K562 (cell line): ENCODE results near the gene RXRA. TPM values are rescaled to one million over a fixed set of nuclear protein-coding genes. Genes with fewer than 3 reads are reported as not detected.

ENCODE experiments used
- ATAC-seq: fragments of 200-7000 bp; cut with Tn5 transposase; 3 replicates; pipeline ENCODE4 v1.9.1; 2020; ENCODE audit warnings: moderate library complexity
- BruUV-seq: library from RNA; stranded (reverse); fragments of 400-500 nt; replicated peaks from 2 replicates; lab custom pipeline; 2021; lab: Mats Ljungman, UMichigan
- CTCF ChIA-PET: fragments of 300-600 bp; formaldehyde crosslinking; extraction: SDS; loops from one replicate; lab custom pipeline; 2021; ENCODE audit warnings: low intra/inter-chr PET ratio; lab: Yijun Ruan, JAX
- POLR2A ChIA-PET: fragments of 300-600, 350-650 bp; sonication (Branson Sonifier 250); formaldehyde crosslinking; extraction: SDS; loops from one replicate; lab custom pipeline; 2021; ENCODE audit warnings: antibody characterized with exemption, inconsistent platforms; lab: Yijun Ruan, JAX
- DNase-seq, 4 experiments: peaks; one replicate each; pipeline versions ENCODE4 v3.0.0 to v3.0.0-alpha.2; 2011 to 2018; ENCODE audit warnings: low spot score in 3 of 4, mixed read lengths in 3 of 4; ENCODE audit errors: extremely low read depth in 1 of 4
- FAIRE-seq: peaks from 2 replicates; lab custom pipeline; 2011; peaks lifted over from hg19 to GRCh38; lab: Jason Lieb, UNC
- H2AFZ ChIP-seq: 2 replicates; pipeline ENCODE4 v1.6.0; 2011; ENCODE audit warnings: low read depth, low read length, control low read depth, inconsistent platforms
- H3K27ac ChIP-seq: fragments of 200-600 bp; 3 replicates; pipeline ENCODE4 v1.8.0; 2011; ENCODE audit warnings: low read depth, mild to moderate bottlenecking, control low read depth, inconsistent platforms, low read length, moderate library complexity, mixed read lengths; ENCODE audit errors: extremely low read depth
- H3K27me3 ChIP-seq, 2 experiments: fragments of 300-600 bp in 1 of 2; 2 replicates in 1 of 2; 3 replicates in 1 of 2; pipeline versions ENCODE4 v1.6.0 to v1.8.0; 2011; ENCODE audit warnings: inconsistent platforms in 2 of 2, low read length in 2 of 2, mild to moderate bottlenecking in 1 of 2, mixed read lengths in 1 of 2, moderate library complexity in 1 of 2; ENCODE audit not compliant: control insufficient read depth in 2 of 2, insufficient read depth in 2 of 2
- H3K36me3 ChIP-seq: fragments of 300-600 bp; 3 replicates; pipeline ENCODE4 v1.8.0; 2011; ENCODE audit warnings: mild to moderate bottlenecking, low read length, inconsistent platforms; ENCODE audit not compliant: control insufficient read depth, insufficient read depth
- H3K4me1 ChIP-seq, 2 experiments: fragments of 200-600 bp in 1 of 2; replicated peaks in 1 of 2; 2 replicates in 1 of 2; 3 replicates in 1 of 2; pipeline versions ENCODE4 v1.5.1 to v1.8.0; 2011; ENCODE audit warnings: inconsistent platforms in 2 of 2, low read length in 2 of 2, mild to moderate bottlenecking in 1 of 2, mixed read lengths in 1 of 2, moderate library complexity in 1 of 2; ENCODE audit not compliant: control insufficient read depth in 2 of 2, insufficient read depth in 2 of 2
- H3K4me2 ChIP-seq: 2 replicates; pipeline ENCODE4 v1.6.1; 2011; ENCODE audit warnings: low read length, control low read depth, inconsistent platforms, mixed read lengths; ENCODE audit not compliant: insufficient read depth
- H3K4me3 ChIP-seq: fragments of 200-600 bp; sonication (generic), shearing (Covaris generic); 2 replicates; pipeline ENCODE4 v1.5.1; 2016; ENCODE audit warnings: control low read depth, inconsistent platforms
- H3K79me2 ChIP-seq: fragments of 200-600 bp; 3 replicates; pipeline ENCODE4 v1.8.0; 2011; ENCODE audit warnings: low read length, inconsistent platforms; ENCODE audit not compliant: control insufficient read depth, insufficient read depth
- H3K9ac ChIP-seq, 2 experiments: 2 replicates each; pipeline versions ENCODE4 v1.6.0 to v1.6.1; 2011; ENCODE audit warnings: low read depth in 2 of 2, low read length in 2 of 2, control low read depth in 1 of 2, inconsistent platforms in 1 of 2, mild to moderate bottlenecking in 1 of 2, mixed read lengths in 1 of 2; ENCODE audit not compliant: insufficient read depth in 1 of 2
- H3K9me1 ChIP-seq: one replicate; pipeline ENCODE4 v1.6.0; 2011; ENCODE audit warnings: inconsistent platforms, mild to moderate bottlenecking, low read length, moderate library complexity; ENCODE audit not compliant: control insufficient read depth, insufficient read depth
- H3K9me3 ChIP-seq: replicated peaks from 2 replicates; pipeline ENCODE4 v1.5.1; 2011; ENCODE audit warnings: low read depth, low read length, inconsistent platforms; ENCODE audit not compliant: control insufficient read depth, insufficient read depth
- H4K20me1 ChIP-seq: replicated peaks from 2 replicates; pipeline ENCODE4 v1.6.1; 2011; ENCODE audit warnings: low read length, inconsistent platforms, mixed read lengths; ENCODE audit not compliant: control insufficient read depth, insufficient read depth
- CBX1 ChIP-seq: sonication (generic); IDR thresholded peaks from 2 replicates; pipeline ENCODE4 v1.6.1; 2016; ENCODE audit warnings: antibody characterized with exemption, low read depth, mild to moderate bottlenecking
- ETV1 ChIP-seq: fragments of 450-650 bp; conservative IDR thresholded peaks from 2 replicates; pipeline ENCODE4 v1.6.1; 2016; ENCODE audit warnings: missing genetic modification characterization, control low read depth, low read depth, missing compliant biosample characterization
- HNRNPLL ChIP-seq: fragments of 200-400 bp; formaldehyde crosslinking; IDR thresholded peaks from 2 replicates; pipeline ENCODE4 v1.6.1; 2017; ENCODE audit warnings: low read length, low read depth, mild to moderate bottlenecking; ENCODE audit not compliant: poor library complexity, severe bottlenecking
- LCOR ChIP-seq: sonication (generic); formaldehyde crosslinking; IDR thresholded peaks from 2 replicates; pipeline ENCODE4 v1.8.0; 2022; ENCODE audit warnings: mild to moderate bottlenecking, missing genetic modification reagents
- MEIS2 ChIP-seq: fragments of 450-650 bp; IDR thresholded peaks from 2 replicates; pipeline ENCODE4 v1.6.1; 2014; ENCODE audit warnings: mild to moderate bottlenecking; ENCODE audit not compliant: partially characterized antibody
- SMARCC2 ChIP-seq: fragments of 450-650 bp; IDR thresholded peaks from 2 replicates; pipeline ENCODE4 v1.6.1; 2017; ENCODE audit warnings: antibody characterized with exemption, moderate library complexity, mild to moderate bottlenecking, low read depth
- SNIP1 ChIP-seq: fragments of 450-650 bp; IDR thresholded peaks from 2 replicates; pipeline ENCODE4 v1.7.1; 2017; ENCODE audit warnings: low read depth, mild to moderate bottlenecking
- TCF7 ChIP-seq: sonication (generic); IDR thresholded peaks from 2 replicates; pipeline ENCODE4 v1.6.1; 2016; ENCODE audit warnings: antibody characterized with exemption, borderline replicate concordance
- U2AF1 ChIP-seq: fragments of 200-400 bp; formaldehyde crosslinking; optimal IDR thresholded peaks from 2 replicates; pipeline ENCODE3; 2017; ENCODE audit warnings: mild to moderate bottlenecking, low read depth, low read length, moderate library complexity
- ZKSCAN3 ChIP-seq: fragments of 250-450 bp; sonication (Bioruptor Pico); IDR thresholded peaks from 2 replicates; pipeline ENCODE4 v1.4.0; 2020
- ZKSCAN8 ChIP-seq: fragments of 200-800 bp; sonication (Bioruptor generic); IDR thresholded peaks from 2 replicates; pipeline ENCODE4 v1.6.1; 2016; ENCODE audit warnings: missing genetic modification characterization, missing compliant biosample characterization
- ZNF24 ChIP-seq: fragments of 450-650 bp; IDR thresholded peaks from 2 replicates; pipeline ENCODE4 v1.6.1; 2016
- ZNF354B ChIP-seq: fragments of 250-450 bp; sonication (Bioruptor Pico); IDR thresholded peaks from 2 replicates; pipeline ENCODE4 v1.4.0; 2020
- ZNF57 ChIP-seq: fragments of 450-650 bp; formaldehyde crosslinking; IDR thresholded peaks from 2 replicates; pipeline ENCODE4 v1.4.0; 2020; ENCODE audit warnings: mild to moderate bottlenecking, moderate library complexity
- ZNF644 ChIP-seq: fragments of 200-800 bp; sonication (Bioruptor generic); IDR thresholded peaks from 2 replicates; pipeline ENCODE4 v1.6.1; 2016; ENCODE audit warnings: low read depth, missing genetic modification characterization, missing compliant biosample characterization
- ZNF699 ChIP-seq: fragments of 250-450 bp; sonication (Bioruptor Pico); IDR thresholded peaks from 2 replicates; pipeline ENCODE4 v1.8.0; 2021; ENCODE audit warnings: mild to moderate bottlenecking, moderate library complexity; ENCODE audit not compliant: insufficient replicate concordance
- WGBS: fragments of 100-300 bp; shearing (Covaris generic); methylation state at CpG from one replicate; pipeline ENCODE4 v1.1.6; 2016; ENCODE audit warnings: low coverage, mixed read lengths; ENCODE audit not compliant: insufficient coverage; ENCODE audit errors: missing lambda C conversion rate; 5-methylcytosine and 5-hydroxymethylcytosine counted together
- in situ Hi-C: fragments of 300-500 bp; cut with MboI; formaldehyde crosslinking; loops from 4 replicates; pipeline ENCODE4 v1.15.0; 2018; ENCODE audit warnings: inconsistent platforms, mixed read lengths
- intact Hi-C: fragments of 100-400 bp; cut with micrococcal nuclease; formaldehyde crosslinking; loops from 2 replicates; pipeline ENCODE4 v1.14.2; 2022
- polyA plus RNA-seq, 8 experiments: library from polyadenylated mRNA; depleted of rRNA in 4 of 8; stranded (reverse) in 5 of 8; unstranded in 3 of 8; fragments of >200 nt; fragmentation: Nextera tagmentation in 2 of 8; fragmentation: Illumina TruSeq in 1 of 8; extraction: Ambion mirVana in 2 of 8; extraction: Trizol in 1 of 8; gene quantifications; 2 replicates each; pipeline versions ENCODE4 v1.2.1 to v1.2.3, GENCODE V29; 2011 to 2014; ENCODE audit warnings: inconsistent platforms in 1 of 8, missing spikeins in 1 of 8
- total RNA-seq, 7 experiments: library from RNA; depleted of rRNA in 6 of 7; stranded (reverse); fragments of >200 nt in 6 of 7; fragmentation: Illumina TruSeq in 2 of 7; extraction: Trizol in 2 of 7; gene quantifications; 2 replicates each; pipeline versions ENCODE4 v1.2.1 to v1.2.3, GENCODE V29; 2011 to 2021; ENCODE audit warnings: low replicate concordance in 1 of 7
- TF ChIP-seq, protein P1 (sequence below), 3 experiments: IDR thresholded peaks in 2 of 3; conservative IDR thresholded peaks in 1 of 3; 2 replicates each; pipeline ENCODE4 v1.5.1; 2011 to 2012; ENCODE audit warnings: low read length in 3 of 3, mild to moderate bottlenecking in 3 of 3, control low read depth in 2 of 3, improper control_type of control experiment in 1 of 3, inconsistent platforms in 1 of 3, low read depth in 1 of 3, mixed read lengths in 1 of 3, moderate library complexity in 1 of 3; ENCODE audit not compliant: insufficient read depth in 2 of 3
- TF ChIP-seq, protein P2 (sequence below): fragments of 250-450 bp; sonication (Bioruptor Pico); IDR thresholded peaks from 2 replicates; pipeline ENCODE4 v1.4.0; 2020

RXRA gene
- total and polyA plus RNA-seq, 9 of the 15 experiments (the other 6 are each of a cell fraction or from before 2014, with no cell fraction given): 0.35 to 23.6 (median 4.6) TPM

DNA sequence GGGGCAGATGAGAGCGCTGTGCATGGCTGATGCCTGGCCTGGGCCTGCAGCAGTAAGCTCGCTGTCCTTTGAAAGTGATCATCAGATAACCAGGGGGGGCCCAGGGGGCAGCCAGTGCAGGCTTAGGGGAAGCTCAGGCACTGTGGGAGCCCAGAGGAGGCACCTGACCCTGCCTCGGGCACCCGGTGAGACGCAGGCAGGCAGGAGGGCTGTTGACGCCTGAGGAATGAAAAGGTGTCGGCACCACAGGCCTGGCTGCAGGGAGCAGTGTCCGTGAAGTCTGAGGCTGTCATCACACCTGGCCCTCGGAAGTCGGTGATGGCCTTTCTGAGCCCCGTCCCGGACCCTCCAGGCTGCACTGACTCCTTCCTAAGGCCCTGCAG is 84.6 kb downstream of the RXRA start (continued):
- TF ChIP-seq ZKSCAN8 (no peak), ZNF57 (CRISPR knock-in tag) (no peak), ZNF699 (CRISPR knock-in tag) (no peak), SMARCC2 (no peak), U2AF1 (no peak), TCF7 (no peak), SNIP1 (no peak)

DNA sequence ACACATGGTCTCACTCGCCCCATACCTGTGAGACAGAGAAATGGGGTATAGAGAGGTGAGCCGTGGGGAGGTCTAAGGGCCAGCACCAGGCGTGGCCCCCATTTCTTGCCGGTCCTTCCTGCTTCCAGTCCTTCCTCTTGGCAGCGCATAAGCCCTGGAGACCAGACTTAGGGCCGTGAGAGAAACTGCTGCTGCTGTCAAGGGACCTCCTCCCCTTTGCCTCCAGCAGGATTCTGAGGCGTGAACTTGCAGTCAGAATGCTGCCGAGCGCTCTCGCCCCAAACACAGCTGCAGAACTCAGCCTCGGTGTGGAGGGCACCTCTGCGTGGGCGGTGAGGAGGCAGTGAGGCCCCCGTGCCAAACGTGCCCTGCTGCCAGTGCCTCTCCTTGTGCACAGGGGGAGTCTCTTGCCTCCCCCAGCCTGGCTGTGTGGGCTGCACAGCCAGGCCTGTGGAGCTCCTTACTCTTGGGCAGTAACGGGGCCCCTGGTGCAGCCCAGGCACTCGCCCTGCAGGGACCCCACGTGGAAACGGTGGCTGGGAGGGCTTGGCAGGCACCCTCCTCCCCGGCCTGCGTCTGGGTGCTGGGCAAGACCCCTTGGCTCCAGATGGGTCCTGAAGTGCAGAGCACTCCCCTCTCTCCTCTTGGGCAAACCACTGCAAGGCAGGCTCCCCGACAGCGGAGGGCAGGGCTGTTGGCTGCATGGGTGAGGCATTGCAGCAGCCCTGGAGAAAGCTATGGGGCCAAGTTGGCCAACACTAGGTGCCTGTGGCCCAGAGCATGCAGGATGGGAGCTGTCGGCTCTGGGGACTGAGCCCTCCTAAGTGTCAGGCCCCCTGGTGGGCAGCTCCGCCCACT is 85.4 kb downstream of the RXRA start:
- ChIA-PET POLR2A (interaction anchor here (0.6 kb wide), 1 partner anchor 696 kb away, joined by 3 read pairs; no protein-coding TSS in a partner anchor), CTCF (no interaction called here)
- no peaks in the 10 kb centered on the region for H3K9me3 ChIP-seq
- H3K27me3 ChIP-seq: no peaks in the 10 kb centered on the region
- H2AFZ ChIP-seq: no peak overlapping the region
- ATAC-seq (no peak), DNase-seq (no peak), FAIRE-seq (no peak)
- no TSS peak for BruUV-seq
- H3K36me3 ChIP-seq: no peaks in the 10 kb centered on the region
- no peak overlapping the region for H3K4me3 ChIP-seq
- H3K4me1 ChIP-seq: peaks cover 18 to 80% of the 10 kb centered on the region in 2 experiments
- WGBS: 76% methylated on average over 16 of the region's 25 CpGs
- peaks cover 47% of the 10 kb centered on the region for H4K20me1 ChIP-seq
- intact Hi-C loops: no loop called here
- in situ Hi-C loops: no loop called here
- peaks cover 12% of the 10 kb centered on the region for H3K9me1 ChIP-seq
- no peak overlapping the region for H3K4me2 ChIP-seq
- peaks cover 5% of the 10 kb centered on the region for H3K79me2 ChIP-seq
- no peak overlapping the region; a peak in 1 of 4 replicates for H3K9ac ChIP-seq
- no peak overlapping the region for H3K27ac ChIP-seq
- TF ChIP-seq ZNF644 (no peak), CBX1 (no peak), ETV1 (tag) (no peak), ZKSCAN3 (no peak), LCOR (no peak), MEIS2 (no peak), HNRNPLL (no peak), ZNF354B (CRISPR knock-in tag) (no peak), ZNF24 (no peak)
- TF ChIP-seq, protein P1, sequence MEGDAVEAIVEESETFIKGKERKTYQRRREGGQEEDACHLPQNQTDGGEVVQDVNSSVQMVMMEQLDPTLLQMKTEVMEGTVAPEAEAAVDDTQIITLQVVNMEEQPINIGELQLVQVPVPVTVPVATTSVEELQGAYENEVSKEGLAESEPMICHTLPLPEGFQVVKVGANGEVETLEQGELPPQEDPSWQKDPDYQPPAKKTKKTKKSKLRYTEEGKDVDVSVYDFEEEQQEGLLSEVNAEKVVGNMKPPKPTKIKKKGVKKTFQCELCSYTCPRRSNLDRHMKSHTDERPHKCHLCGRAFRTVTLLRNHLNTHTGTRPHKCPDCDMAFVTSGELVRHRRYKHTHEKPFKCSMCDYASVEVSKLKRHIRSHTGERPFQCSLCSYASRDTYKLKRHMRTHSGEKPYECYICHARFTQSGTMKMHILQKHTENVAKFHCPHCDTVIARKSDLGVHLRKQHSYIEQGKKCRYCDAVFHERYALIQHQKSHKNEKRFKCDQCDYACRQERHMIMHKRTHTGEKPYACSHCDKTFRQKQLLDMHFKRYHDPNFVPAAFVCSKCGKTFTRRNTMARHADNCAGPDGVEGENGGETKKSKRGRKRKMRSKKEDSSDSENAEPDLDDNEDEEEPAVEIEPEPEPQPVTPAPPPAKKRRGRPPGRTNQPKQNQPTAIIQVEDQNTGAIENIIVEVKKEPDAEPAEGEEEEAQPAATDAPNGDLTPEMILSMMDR (IDR thresholded peaks at IDR 0.05 in 2 of 3, conservative IDR thresholded peaks at IDR 0.05 in 1 of 3; ENCODE audit: insufficient read depth in 2 of 3, low read depth in 1 of 3, low read length in 3 of 3): no peak
- TF ChIP-seq, protein P2, sequence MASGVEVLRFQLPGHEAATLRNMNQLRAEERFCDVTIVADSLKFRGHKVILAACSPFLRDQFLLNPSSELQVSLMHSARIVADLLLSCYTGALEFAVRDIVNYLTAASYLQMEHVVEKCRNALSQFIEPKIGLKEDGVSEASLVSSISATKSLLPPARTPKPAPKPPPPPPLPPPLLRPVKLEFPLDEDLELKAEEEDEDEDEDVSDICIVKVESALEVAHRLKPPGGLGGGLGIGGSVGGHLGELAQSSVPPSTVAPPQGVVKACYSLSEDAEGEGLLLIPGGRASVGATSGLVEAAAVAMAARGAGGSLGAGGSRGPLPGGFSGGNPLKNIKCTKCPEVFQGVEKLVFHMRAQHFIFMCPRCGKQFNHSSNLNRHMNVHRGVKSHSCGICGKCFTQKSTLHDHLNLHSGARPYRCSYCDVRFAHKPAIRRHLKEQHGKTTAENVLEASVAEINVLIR (CRISPR knock-in tag): no peak
